H1 (cell line): ENCODE data around the gene IER5.

Experiments used
- CBX8 ChIP-seq: fragments of 300-800, 300-1000 bp; sonication (generic); IDR thresholded peaks from 2 replicates; pipeline ENCODE4 v1.7.1; 2016; ENCODE audit warnings: low read depth, low read length, borderline replicate concordance
- CHD2 ChIP-seq: IDR thresholded peaks from 2 replicates; pipeline ENCODE4 v1.6.1; 2012; ENCODE audit warnings: low read length, improper control_type of control experiment
- CHD7 ChIP-seq: fragments of 300-600 bp; sonication (generic); IDR thresholded peaks from 2 replicates; pipeline ENCODE4 v1.7.1; 2012; ENCODE audit warnings: low read length, moderate library complexity, mild to moderate bottlenecking, inconsistent platforms; ENCODE audit not compliant: insufficient replicate concordance
- CTCF ChIP-seq, 3 experiments: IDR thresholded peaks; 1 replicate in 2 of 3; 2 replicates in 1 of 3; pipeline versions ENCODE4 v1.5.1 to v1.6.1; 2011; ENCODE audit warnings: low read length in 3 of 3, mild to moderate bottlenecking in 3 of 3, inconsistent platforms in 2 of 3, low read depth in 1 of 3, moderate library complexity in 1 of 3; ENCODE audit not compliant: insufficient read depth in 1 of 3; ENCODE audit errors: control extremely low read depth in 1 of 3
- HDAC6 ChIP-seq: IDR thresholded peaks from one replicate; pipeline ENCODE4 v1.7.1; 2012; ENCODE audit warnings: low read depth, mild to moderate bottlenecking, inconsistent platforms, low read length, moderate library complexity
- KDM5A ChIP-seq: fragments of 200-600 bp; IDR thresholded peaks from 2 replicates; pipeline ENCODE4 v1.7.1; 2012; ENCODE audit warnings: mild to moderate bottlenecking, low read length, inconsistent platforms, mixed read lengths
- MAFK ChIP-seq: IDR thresholded peaks from 2 replicates; pipeline ENCODE4 v1.6.1; 2012; ENCODE audit warnings: low read depth, mild to moderate bottlenecking, improper control_type of control experiment, low read length
- MAX ChIP-seq: IDR thresholded peaks from 2 replicates; pipeline ENCODE4 v1.6.1; 2012; ENCODE audit warnings: inconsistent platforms
- POLR2A ChIP-seq, 2 experiments: IDR thresholded peaks; 1 replicate in 1 of 2; 2 replicates in 1 of 2; pipeline ENCODE4 v1.6.1; 2011; ENCODE audit warnings: low read depth in 2 of 2, low read length in 2 of 2, mild to moderate bottlenecking in 2 of 2; ENCODE audit errors: control extremely low read depth in 1 of 2
- POLR2AphosphoS5 ChIP-seq: IDR thresholded peaks from 2 replicates; pipeline ENCODE4 v1.6.1; 2011; ENCODE audit warnings: low read depth, low read length
- RAD21 ChIP-seq, 2 experiments: IDR thresholded peaks in 1 of 2; conservative IDR thresholded peaks in 1 of 2; 2 replicates each; pipeline ENCODE4 v1.6.1; 2011; ENCODE audit warnings: low read depth in 2 of 2, low read length in 2 of 2, improper control_type of control experiment in 1 of 2, inconsistent platforms in 1 of 2, mild to moderate bottlenecking in 1 of 2, moderate library complexity in 1 of 2
- SIN3A ChIP-seq, 2 experiments: IDR thresholded peaks in 1 of 2; conservative IDR thresholded peaks in 1 of 2; 2 replicates each; pipeline ENCODE4 v1.6.1; 2011 to 2012; ENCODE audit warnings: low read length in 2 of 2, improper control_type of control experiment in 1 of 2, low read depth in 1 of 2, mild to moderate bottlenecking in 1 of 2
- TAF1 ChIP-seq: IDR thresholded peaks from 2 replicates; pipeline ENCODE4 v1.6.1; 2011; ENCODE audit warnings: mild to moderate bottlenecking, low read depth, low read length
- TBP ChIP-seq: IDR thresholded peaks from 2 replicates; pipeline ENCODE4 v1.6.1; 2011; ENCODE audit warnings: low read depth, low read length, improper control_type of control experiment

- TF ChIP-seq POLR2AphosphoS5, result no peak
- no peak for TF ChIP-seq CTCF (IDR thresholded peaks at IDR 0.05; ENCODE audit: control extremely low read depth in 1 of 3, insufficient read depth in 1 of 3, low read depth in 1 of 3, low read length in 3 of 3)
- TF ChIP-seq KDM5A, result no peak
- TF ChIP-seq TAF1, result no peak
- no peak for TF ChIP-seq SIN3A (conservative IDR thresholded peaks at IDR 0.05 in 1 of 2, IDR thresholded peaks at IDR 0.05 in 1 of 2; ENCODE audit: low read depth in 1 of 2, low read length in 2 of 2)
- no peak for TF ChIP-seq MAFK
- no peak for TF ChIP-seq CHD2
- TF ChIP-seq HDAC6, result no peak
- TF ChIP-seq CBX8, result no peak
- no peak for TF ChIP-seq TBP
- no peak for TF ChIP-seq RAD21 (IDR thresholded peaks at IDR 0.05 in 1 of 2, conservative IDR thresholded peaks at IDR 0.05 in 1 of 2; ENCODE audit: low read depth in 2 of 2, low read length in 2 of 2)
- TF ChIP-seq CHD7, result no peak
- no peak for TF ChIP-seq MAX
- no peak for TF ChIP-seq POLR2A (IDR thresholded peaks at IDR 0.05; ENCODE audit: control extremely low read depth in 1 of 2, low read depth in 2 of 2, low read length in 2 of 2)
Measured at GRCh38 chr1:181113059-181113641, 24.6 kb downstream of the IER5 start.
